Coronary artery (tissue), 2 donors: ENCODE data around the gene TGFB1.

ENCODE experiments used
- DNase-seq: peaks from one replicate; pipeline ENCODE4 v3.0.0-alpha.2; 2017; ENCODE audit warnings: low spot score
- H3K27ac ChIP-seq, 2 donors: fragments of 200-600 bp; sonication (generic); one replicate each; pipeline ENCODE4 v1.5.1; 2016 to 2019
- H3K4me3 ChIP-seq: fragments of 200-600 bp; sonication (generic); 2 replicates; pipeline ENCODE4 v1.5.1; 2016; ENCODE audit warnings: mild to moderate bottlenecking, moderate library complexity
- TF ChIP-seq, protein P1 (sequence below): fragments of 200-600 bp; sonication (generic); IDR thresholded peaks from one replicate; pipeline ENCODE4 v1.5.1; 2019; ENCODE audit warnings: antibody characterized with exemption

The TGFB1 gene

GRCh38 chr19:41362143-41362847, 8.6 kb upstream of the TGFB1 start:
- no peak overlapping the region for H3K4me3 ChIP-seq
- no peak for DNase-seq
- TF ChIP-seq, protein P1, sequence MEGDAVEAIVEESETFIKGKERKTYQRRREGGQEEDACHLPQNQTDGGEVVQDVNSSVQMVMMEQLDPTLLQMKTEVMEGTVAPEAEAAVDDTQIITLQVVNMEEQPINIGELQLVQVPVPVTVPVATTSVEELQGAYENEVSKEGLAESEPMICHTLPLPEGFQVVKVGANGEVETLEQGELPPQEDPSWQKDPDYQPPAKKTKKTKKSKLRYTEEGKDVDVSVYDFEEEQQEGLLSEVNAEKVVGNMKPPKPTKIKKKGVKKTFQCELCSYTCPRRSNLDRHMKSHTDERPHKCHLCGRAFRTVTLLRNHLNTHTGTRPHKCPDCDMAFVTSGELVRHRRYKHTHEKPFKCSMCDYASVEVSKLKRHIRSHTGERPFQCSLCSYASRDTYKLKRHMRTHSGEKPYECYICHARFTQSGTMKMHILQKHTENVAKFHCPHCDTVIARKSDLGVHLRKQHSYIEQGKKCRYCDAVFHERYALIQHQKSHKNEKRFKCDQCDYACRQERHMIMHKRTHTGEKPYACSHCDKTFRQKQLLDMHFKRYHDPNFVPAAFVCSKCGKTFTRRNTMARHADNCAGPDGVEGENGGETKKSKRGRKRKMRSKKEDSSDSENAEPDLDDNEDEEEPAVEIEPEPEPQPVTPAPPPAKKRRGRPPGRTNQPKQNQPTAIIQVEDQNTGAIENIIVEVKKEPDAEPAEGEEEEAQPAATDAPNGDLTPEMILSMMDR = no peak
- no peak overlapping the region for H3K27ac ChIP-seq

DNA sequence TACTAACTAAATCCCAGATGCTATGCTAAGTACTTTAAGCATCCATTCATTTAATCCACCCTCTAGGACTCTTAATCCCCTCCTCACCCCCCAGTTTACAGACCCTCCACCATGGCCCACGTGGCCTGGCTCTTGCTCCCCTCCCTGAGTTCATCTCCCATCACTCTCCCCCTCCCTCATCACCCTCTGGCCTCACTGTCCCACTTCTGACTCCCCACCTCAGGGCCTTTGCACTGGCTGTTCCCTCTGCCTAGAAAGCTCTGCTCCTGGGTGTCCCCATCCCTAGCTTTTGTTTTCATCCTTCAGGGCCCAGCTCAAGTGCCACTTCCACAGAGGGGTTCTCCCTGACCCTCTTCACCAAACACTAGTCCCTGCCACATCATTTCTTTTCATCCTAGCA, 6.0 kb upstream of the TGFB1 start:
- no peak for DNase-seq
- Histone ChIP-seq H3K4me3 (no peak overlapping the region), H3K27ac (no peak overlapping the region)
- TF ChIP-seq, protein P1 = no peak

DNA sequence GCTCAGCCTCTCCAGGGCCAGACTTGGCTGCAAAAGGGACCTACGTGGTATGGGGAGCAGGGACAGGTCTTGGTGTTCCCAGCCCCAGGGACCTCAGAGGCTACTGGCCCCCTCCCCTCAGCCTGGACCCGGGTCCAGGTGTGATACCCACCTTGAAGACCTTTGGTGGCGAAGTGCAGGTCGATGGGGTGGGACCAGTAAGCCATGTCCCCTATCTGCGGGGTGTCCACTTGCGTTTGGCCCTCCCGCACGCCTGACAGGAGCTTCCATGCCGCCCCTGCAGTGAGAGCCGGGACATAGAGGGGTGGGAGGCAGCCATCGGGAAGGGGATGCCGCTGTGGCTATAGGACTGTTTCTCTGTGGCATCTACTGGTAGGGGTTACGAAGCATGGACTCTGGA, 4.0 kb upstream of the TGFB1 start:
- Histone ChIP-seq H3K27ac (peak overlapping the region in 1 of 2 donors; percentile 16), H3K4me3 (no peak overlapping the region)
- TF ChIP-seq, protein P1 = no peak
- DNase-seq = no peak

- TF ChIP-seq, protein P1 = no peak
- peak overlapping the region in 1 of 2 donors; percentile 32 for H3K27ac ChIP-seq
- no peak for DNase-seq
- no peak overlapping the region for H3K4me3 ChIP-seq
These were observed 3.4 kb upstream of the TGFB1 start for GRCh38 chr19:41356984-41357739.

- Histone ChIP-seq H3K27ac (peak overlapping the region in 1 of 2 donors; percentile 46), H3K4me3 (no peak overlapping the region)
- TF ChIP-seq, protein P1 = no peak
- DNase-seq = no peak
These were observed 2.1 kb upstream of the TGFB1 start for GRCh38 chr19:41355802-41356201.

- peak overlapping the region in 1 of 2 donors; percentile 93 for H3K27ac ChIP-seq
- DNase-seq = no peak
- H3K4me3 ChIP-seq = no peak overlapping the region
- TF ChIP-seq, protein P1 = no peak
These were observed 1.3 kb upstream of the TGFB1 start for GRCh38 chr19:41355035-41355434.
